Renal pelvis (tissue), 4 donors: Measurements from ENCODE around the gene CDC27. TPM values are rescaled to one million over a fixed set of nuclear protein-coding genes. Genes with fewer than 3 reads are reported as not detected.
A peak's percentile ranks its signal among the peaks of the same experiment; 100 is the strongest.
"Not testable (repeated sequence)": the region's sequence is repeated elsewhere in the genome, so short reads cannot be mapped to it uniquely, and the experiment has no call there.

ENCODE experiments used
- DNase-seq: peaks from one replicate; pipeline ENCODE4 v3.0.0-alpha.2; 2013
- polyA plus RNA-seq, 3 donors: library from polyadenylated mRNA; unstranded; fragments of 120-200 nt; gene quantifications; one replicate each; pipeline ENCODE4 v1.2.1, GENCODE V29; 2013; ENCODE audit not compliant: insufficient read length in 3 of 3

The CDC27 gene
- polyA plus RNA-seq, 3 donors: 48.1 to 60.8 (median 52.3) TPM

DNA sequence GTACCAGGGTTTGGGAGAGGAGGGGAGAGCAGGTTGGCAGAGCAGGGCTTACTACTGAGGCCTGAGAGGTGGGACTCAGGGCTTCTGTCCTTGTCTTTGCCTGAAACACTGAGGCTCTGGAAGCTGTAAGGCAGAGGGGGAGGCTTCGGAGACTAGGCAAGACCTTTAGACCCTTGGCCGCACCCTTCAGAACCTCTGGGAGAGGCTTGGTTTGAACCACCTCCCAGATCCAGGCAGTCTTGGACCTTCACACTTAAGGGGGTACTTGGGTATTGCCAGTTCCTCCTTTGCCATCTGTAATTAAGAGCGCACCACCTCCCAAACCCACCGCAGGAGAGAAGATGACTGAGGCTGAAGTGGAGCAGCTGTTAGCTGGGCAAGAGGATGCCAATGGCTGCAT, 33.0 kb upstream of the CDC27 start:
- no peak for DNase-seq

DNA sequence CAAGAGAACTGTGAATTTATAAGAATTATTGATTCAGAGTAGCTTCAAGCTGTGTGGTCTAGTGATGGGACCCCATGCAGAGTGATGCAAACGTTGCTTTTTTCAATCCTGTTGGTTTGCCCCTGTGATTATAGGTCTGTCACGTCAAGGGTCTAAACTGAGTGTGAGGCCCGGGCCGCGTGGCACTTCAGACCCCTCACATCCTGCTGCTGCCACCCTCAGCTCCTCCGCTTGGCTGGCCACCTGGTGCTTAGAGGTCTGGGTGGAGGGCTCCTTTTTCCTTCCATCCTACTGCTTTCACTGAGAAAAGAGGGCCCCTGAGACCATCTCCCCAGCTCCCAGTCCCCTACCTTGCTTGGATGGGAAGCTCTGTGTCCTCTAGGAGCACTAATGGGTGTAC, 32.1 kb upstream of the CDC27 start:
- no peak for DNase-seq

DNA sequence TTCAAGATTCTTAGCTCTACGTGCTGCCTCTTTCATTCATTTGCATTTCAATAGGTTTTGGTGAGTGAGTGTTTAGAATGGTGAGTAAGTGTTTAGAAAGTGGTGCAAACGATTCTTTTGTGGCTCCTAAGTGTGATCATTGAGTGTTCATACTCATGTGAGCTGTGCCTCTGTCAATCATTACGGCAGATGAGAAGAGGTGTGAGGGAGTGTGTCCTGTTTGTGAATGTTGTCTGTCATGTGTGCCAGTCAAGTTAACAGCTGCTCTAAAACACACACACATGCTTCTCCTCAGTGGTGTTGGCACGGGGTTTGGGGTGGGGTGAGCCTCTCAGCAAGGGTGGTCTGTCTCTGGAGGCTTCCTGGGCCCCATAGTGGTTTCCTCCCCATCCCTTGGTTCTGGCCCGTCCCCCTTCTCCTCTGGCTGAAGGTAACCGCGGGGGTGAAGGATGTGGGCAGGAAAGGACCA, 31.5 kb upstream of the CDC27 start:
- no peak for DNase-seq

DNA sequence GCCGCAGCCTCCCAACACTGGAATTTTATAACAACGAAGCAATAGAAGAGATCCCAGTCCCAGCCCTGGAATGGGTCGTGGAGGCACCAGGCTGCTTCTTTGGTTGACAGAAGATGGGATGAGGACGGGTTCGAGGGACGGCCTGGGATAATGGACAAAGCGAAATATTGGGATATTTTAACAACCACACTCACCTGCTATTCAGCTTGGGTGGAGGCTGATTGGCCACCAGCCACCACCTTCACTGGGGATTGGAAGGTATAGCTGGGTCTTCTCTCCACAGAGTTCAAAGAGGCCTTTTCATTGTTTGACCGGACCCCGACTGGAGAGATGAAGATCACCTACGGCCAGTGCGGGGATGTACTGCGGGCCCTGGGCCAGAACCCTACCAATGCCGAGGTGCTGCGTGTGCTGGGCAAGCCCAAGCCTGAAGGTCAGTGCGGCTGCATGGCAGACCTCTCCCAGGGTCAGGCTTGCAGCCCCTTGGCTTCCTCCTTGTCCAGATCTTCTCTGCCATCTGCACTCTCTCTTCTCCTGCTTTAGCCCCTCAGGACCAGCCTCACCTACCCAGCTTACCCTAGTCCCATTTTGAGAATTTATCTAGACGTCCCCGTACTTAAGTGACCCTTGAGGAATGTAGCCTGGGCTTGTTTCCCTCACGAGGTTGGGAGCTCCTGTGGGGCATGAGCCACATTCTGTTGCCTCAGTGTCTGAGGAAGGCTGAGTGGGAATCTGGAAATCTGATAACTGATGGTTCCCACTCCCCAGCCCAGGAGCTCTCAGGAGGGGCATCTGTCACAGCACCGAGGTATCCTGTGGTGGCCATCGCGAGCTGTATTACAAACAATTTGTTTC, 30.8 kb upstream of the CDC27 start:
- DNase-seq: no peak

DNA sequence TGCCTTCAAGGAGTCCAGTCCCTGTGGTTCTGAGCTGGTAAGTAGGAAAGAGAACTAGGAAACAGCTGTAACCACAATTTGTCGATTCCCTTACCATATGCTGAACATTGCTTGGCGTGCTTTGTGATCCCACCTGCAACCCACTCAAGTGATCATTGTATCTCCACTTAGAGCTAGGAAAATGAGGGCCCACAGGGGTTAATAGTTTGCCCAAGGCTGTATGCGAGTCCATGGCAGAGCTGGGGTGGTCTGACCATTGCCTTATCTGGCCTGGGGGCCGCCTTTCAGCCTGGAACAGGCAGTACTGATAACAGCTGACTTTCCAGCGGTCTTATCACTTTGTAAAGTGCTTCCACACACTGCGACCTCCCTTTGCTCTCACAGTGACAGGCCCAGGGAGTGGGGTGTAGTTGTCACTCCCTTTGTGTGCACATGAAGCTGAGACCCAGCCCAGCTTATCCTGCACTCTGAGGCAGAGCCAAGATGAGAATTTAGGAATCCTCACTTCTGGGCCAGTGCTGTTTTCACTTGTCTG, 29.9 kb upstream of the CDC27 start:
- no peak for DNase-seq

DNA sequence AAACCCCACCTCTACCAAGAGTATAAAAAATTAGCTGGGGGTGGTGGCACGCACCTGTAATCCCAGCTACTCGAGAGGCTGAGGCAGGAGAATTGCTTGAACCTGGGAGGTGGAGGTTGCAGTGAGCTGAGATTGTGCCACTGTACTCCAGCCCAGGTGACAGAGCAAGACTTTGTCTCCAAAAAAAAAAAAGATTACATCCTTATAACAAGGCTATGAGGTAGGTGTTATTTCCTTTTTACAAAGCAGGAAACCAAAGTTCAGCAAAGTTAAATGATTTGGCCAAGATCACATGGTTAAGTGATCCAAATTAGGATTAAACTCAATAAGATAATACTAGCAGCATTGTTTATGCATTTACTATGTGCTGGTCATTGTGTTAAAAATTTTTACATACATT, 28.2 kb upstream of the CDC27 start:
- DNase-seq: not testable (repeated sequence)

DNA sequence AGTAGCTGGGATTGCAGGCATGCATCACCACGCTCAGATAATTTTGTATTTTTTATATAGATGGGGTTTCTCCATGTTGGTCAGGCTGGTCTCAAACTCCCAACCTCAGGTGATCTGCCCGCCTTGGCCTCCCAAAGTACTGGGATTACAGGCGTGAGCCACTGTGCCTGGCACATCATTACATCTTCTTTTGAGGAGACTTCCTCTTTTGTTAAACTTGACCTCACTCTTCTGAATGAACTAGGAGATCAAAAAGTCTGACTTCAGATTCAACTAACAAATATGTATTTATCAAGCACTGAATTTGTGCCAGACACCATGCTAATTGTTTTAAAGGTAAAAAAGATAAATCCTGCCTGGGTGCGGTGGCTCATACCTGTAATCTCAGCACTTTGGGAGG, 27.7 kb upstream of the CDC27 start:
- not testable (repeated sequence) for DNase-seq

DNA sequence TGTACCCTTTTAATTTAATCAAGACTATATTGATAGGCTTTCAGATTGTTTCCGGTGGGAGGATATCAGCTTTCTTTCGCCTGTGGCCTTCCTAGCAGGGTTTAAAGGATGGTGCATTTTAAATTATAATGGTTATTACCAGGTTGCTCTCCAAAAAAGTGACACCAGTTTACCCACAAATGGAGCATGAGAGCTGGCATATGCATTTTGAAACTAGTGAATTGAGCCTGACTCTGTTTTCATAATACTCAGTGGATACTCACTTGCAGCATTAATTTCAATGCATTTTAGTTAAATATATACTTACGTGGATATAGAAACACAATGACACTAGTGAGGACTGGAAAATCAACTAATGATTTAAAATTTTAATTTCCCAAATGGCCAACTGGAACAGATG, 25.8 kb upstream of the CDC27 start:
- no peak for DNase-seq

DNA sequence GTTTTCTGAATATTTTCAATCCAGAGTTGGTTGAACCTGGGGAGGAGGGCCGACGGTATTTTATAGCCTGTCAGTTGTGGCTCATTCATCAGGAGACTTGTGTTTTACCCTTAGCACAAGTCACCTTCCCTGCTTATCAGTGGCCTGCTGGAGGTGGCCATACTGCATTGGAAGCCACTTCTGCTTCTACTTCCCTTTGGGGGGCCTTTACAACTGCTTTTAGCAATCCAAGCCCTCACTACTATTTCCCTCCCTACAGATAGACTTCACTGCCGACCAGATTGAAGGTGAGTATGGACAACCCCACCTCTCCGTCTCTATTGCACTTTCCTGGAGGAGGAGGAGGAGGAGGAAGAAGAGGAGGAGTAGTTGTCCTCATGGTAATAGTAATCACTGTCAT, 24.4 kb upstream of the CDC27 start:
- no peak for DNase-seq

DNA sequence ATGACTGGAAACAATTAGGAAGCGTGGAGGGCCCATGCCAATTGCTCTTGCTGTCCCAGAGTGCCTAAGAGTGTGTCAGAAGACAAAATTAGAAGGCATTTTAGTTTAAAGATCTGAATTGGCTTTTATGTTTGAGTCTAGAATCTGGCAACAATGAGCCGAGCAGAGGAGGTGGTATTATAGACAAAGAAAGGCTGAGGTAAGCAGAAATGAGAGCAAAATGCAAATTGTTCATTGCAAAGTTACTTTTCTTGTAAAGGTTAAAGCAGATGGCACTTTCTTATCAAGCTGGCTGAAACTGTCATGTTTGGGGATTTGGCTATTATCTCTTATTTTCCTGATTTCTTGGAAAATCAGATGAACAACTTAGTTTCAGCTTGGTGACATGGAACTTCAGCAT, 23.4 kb upstream of the CDC27 start:
- DNase-seq: no peak

DNA sequence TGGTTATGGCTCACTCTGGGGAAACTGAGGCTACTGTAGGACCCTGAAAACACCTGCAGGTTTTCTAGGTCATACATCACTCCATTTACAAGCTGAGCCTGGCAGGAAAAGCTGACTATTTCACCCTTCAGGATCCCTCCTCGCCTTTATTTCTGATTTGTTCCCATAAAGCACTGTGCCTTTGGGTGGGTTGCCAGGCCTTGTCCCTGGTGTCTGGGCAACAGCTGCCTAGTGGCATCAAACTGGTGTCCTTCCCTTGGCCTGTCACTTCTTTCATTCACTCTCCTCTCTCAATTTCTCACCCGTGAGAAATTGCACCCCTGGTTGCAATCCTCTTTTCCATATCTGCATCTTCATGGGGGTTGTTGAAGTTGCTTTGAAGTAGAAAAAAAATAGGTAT, 21.7 kb upstream of the CDC27 start:
- no peak for DNase-seq

DNA sequence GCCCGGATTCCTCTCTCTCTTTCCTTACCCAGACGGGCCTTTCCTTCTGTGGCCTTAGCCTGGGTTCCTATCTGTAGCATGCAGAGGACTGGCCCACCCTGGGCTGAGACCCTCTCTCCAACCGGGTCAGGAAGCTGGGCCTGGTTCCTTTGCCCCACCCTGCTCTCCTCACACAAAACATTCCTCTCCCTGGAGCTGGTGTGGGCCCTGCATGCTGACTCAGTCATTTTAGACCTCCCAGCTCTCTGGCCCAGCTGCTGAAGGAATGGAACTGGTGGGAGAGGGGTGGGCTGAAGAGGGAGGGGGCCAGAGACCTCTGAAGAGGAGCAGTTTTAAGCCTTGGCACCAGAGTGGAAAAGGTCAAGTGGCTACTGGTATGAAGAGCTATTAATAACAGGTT, 21.0 kb upstream of the CDC27 start:
- DNase-seq: no peak

DNA sequence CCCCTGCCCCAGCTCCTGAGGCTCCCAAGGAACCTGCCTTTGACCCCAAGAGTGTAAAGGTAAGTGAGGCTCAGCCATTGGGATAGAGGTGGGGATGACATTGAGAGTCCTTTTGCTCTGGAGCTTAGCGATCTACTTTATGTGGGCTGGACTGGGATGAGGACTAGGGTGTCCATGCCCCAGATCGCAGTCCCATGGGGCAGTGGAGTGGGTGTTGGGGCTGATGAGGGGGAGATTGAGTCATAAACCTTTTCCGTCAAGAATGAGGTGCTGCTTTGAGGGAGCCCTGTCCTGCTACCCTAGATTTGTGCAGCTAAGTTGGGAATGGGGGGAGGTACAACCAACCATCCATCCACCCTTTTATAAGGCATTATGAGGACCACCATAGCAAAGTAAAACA, 20.4 kb upstream of the CDC27 start:
- DNase-seq: no peak

DNA sequence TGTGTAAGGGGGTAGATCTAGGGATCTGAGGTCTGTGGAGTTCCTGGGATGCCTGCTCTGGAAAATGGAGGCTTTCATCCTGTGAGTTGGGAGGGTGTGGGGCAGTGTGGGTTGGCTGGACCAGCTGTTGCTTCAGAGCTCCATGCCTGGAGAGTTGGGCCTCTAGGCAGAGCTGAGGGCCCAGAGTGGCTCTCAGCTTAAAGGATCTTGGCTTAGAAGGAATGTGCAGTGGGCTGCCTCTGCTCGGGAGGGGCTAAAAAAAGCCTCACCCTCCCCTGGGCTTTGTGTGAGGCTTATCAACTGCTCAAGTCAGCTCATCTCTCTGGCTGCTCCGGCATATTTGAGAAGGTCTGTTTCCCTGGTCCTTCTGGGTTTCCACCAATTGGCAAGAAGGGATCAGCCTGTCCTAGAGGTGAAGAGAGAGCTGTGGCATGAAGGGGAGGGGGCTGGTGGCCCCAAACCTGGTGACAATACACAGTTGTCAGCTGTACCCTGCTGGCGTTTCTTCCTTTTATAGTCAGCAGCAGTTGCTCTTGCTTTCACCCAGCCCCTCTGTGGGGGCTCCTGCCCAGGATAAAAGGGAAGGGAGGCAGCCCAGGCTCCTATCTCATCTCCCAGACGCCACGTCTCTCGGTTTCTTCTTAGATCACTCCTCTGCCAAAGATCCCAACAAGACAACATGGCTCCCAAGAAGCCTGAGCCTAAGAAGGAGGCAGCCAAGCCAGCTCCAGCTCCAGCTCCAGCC, 19.8 kb upstream of the CDC27 start, which contains the start of gene MYL4:
Gene MYL4, plus strand, starts transcription at position 605 of the 745 bp plus-strand sequence. Its CDS starts 75 bp downstream, at position 680.
- DNase-seq: no peak

DNA sequence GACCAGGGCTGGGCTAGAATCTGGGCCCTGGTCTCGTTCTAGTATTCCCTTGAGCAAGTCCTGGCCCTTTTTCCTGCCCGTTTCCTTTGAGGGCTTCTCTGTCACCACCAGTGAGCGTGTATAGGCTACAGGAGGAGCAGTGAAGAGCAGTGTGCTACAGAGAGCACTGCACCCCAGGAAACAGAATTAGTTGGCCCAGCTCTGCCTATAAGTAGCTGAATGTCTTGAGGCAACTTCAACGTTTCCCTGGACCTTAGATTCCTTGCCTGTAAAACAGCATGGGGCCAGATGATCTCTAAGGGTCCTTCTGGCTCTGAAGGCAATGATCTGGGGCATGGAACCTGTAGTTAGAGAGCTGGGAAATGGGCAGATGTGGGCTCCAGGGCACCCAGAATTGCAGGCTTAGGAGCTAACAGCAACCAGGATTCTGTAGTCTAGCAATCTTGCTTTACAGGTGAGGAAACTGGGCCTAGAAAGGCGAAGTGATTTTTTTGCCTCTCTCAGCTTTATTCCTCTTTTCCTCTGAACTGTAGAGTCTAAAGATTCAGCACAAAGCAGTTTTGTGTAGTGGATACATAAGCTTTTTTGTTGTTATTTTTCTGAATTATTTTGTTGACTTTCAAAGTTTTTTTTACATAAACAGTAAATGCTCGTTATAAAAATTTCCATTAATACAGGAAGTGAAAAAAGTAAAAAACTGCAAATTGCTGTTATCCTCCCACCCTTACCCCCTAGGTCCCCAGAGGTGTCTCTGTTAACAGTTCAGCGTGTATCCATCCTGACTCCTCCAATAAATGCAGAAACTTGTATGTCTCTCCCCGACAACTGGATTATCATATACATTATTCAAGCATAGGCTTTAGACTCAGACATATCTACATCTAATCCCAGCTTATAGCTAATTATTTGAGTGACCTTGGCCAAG, 18.3 kb upstream of the CDC27 start:
- DNase-seq: no peak

DNA sequence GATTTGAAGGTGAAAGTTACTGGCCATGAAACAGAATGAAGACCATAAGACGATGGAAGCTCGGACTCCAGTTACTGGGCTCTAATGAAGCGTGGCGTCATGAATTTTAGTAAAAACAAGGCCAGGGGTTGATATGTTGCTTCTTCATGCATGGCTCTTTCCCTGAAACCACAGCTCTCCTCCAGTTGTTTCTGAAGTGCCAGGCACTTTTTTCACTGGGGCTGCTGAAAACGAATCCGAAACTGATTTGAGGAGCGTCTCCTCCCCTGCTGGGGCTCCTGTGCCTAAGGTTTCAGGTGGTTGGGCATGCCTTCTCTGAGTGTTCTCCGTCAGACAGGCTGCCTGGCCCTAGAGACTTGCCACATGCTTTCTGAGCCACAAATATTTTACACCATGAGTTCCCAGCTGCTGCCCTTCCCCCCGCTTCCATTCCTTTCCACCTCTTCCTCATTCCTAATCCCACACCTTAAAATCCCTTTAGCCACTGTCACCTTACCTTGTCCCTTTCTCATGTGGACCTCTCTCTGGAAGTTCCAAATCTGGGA, 16.4 kb upstream of the CDC27 start:
- DNase-seq: peak; percentile 69

DNA sequence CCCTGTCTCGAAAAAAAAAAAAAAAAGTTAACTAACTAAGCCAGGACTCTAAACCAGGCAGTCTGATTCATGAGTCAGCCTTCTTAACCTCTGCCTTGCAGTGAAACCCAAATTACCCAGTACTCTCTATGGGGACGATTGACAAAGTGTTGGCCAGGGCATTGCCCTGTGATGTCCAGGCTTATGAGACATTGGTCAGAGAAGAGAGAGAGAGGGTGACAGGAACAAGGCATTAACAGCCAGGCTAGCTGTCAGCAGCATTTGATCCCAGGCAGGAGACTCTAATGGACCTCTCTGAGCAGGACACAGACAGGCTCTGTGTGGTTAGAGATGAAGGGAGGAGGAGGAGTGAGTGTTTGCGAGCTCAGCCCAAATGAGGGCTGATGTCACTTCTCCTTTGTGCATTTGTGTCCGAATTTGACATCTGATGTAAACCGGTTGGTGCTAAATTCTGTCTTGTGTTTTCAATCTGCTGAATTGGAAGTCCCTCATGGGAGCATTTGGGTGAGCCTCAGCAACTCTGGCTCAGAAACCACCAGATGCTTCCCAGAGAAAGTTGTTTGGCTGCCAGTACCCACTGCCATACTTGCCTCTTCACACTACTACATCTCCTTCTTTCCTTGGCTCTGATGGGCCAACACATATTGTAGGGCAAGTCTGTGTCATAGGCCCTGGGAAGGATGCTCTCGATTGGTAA, 15.8 kb upstream of the CDC27 start:
- DNase-seq: peak; percentile 35

DNA sequence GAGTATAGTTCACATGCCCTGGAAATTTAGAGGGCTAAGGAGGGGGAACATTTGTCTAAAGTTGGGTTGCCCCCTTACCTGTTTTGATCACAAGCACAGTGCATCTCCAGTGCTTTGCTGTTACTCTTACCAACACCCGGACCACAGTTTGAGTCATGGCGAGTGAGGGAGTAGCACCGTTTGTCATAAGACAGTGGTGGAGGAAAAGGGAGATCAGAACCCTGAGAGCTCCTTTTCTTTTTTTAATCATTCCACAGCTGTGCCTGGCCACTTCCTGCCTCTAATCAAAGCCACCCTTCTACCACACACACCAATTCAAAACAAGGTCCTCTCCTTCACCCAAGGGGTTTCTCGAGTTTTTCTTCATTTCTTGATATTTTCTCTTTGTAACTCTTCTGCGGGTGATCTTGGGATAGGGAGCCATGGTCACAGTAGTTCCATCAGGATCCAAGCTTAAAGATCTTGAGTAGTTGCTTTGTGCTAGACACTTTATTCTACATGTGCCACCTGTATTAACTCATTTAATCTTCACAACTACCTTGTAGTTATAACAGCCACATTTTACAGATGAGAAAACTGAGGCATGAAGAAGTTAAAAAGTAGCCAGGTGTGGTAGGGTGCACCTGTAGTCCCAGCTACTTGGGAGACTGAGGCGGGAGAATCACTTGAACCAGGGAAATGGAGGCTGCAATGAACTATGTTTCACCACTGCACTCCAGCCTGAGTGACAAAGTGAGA, 15.1 kb upstream of the CDC27 start:
- no peak for DNase-seq

DNA sequence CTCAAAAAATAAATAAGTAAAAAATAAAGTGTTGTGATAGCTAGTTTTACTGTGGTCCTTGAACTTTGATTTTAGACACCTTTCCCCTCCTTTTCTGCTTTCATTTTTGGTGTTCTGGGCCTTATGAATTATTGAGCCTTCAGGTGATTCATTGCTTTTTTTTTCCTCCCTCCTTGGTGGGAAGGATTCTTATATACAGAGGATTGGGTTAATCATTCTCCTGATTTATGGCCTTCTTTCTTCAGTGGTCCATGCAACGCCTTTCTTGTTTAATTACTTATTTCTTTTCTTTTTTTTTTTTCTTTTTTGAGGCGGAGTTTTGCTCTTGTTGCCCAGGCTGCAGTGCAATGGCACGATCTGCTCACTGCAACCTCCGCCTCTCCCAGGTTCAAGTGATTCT, 12.1 kb upstream of the CDC27 start:
- DNase-seq: peak; percentile 63

DNA sequence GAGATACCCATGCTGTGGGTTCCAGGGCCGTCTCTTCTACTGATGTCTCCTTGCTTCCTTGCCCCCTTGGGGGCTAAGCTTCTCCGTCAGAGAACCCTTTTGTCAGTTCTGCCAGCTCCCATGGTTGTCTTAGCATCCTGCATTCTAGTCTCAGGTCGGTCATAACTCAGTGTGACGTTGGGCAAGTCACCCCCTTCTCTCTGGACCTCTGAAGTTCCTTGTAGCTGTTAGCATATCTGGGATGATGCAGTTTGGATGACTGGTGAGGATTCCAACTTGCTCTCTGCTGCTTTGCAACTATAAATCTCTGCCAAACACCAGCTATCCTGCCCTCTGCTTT, 11.2 kb upstream of the CDC27 start:
- no peak for DNase-seq
